ENCODE data around the gene HACE1.

Gene HACE1

GRCh38 chr6:104881964-104882668 lies 22.4 kb upstream of the HACE1 start:
- no peak for TF ChIP-seq MAX (IDR thresholded peaks at IDR 0.05)
- TF ChIP-seq ZBTB7A (IDR thresholded peaks at IDR 0.05; ENCODE audit: low read depth): no peak
- no peak for TF ChIP-seq FOXM1 (IDR thresholded peaks at IDR 0.05; ENCODE audit: borderline replicate concordance, low read depth)
- no peak for TF ChIP-seq TCF12 (IDR thresholded peaks at IDR 0.05; ENCODE audit: low read depth)
- no peak for TF ChIP-seq REST (IDR thresholded peaks at IDR 0.05; ENCODE audit: low read depth)
- TF ChIP-seq EP300 (IDR thresholded peaks at IDR 0.05; ENCODE audit: borderline replicate concordance): no peak
- TF ChIP-seq RAD21 (IDR thresholded peaks at IDR 0.05; ENCODE audit: low read depth): no peak
- TF ChIP-seq YY1 (IDR thresholded peaks at IDR 0.05; ENCODE audit: low read depth): no peak
- no peak for TF ChIP-seq NFIC (IDR thresholded peaks at IDR 0.05)
- TF ChIP-seq TAF1 (IDR thresholded peaks at IDR 0.05; ENCODE audit: low read depth): no peak
- TF ChIP-seq EGR1 (IDR thresholded peaks at IDR 0.05): no peak
- TF ChIP-seq CREB1 (IDR thresholded peaks at IDR 0.05; ENCODE audit: low read depth): no peak
- TF ChIP-seq TEAD4 (IDR thresholded peaks at IDR 0.05): no peak
- TF ChIP-seq CEBPB (IDR thresholded peaks at IDR 0.05): no peak
- TF ChIP-seq USF1 (IDR thresholded peaks at IDR 0.05): no peak

GRCh38 chr6:104862456-104862855 lies 2.7 kb upstream of the HACE1 start:
- TF ChIP-seq EP300 (IDR thresholded peaks at IDR 0.05; ENCODE audit: borderline replicate concordance) (no peak), USF1 (IDR thresholded peaks at IDR 0.05) (no peak)

- TF ChIP-seq TEAD4 (IDR thresholded peaks at IDR 0.05) (no peak), NFIC (IDR thresholded peaks at IDR 0.05) (no peak), YY1 (IDR thresholded peaks at IDR 0.05; ENCODE audit: low read depth) (no peak), RAD21 (IDR thresholded peaks at IDR 0.05; ENCODE audit: low read depth) (no peak), CEBPB (IDR thresholded peaks at IDR 0.05) (no peak), USF1 (IDR thresholded peaks at IDR 0.05) (no peak), TAF1 (IDR thresholded peaks at IDR 0.05; ENCODE audit: low read depth) (no peak), TCF12 (IDR thresholded peaks at IDR 0.05; ENCODE audit: low read depth) (no peak), REST (IDR thresholded peaks at IDR 0.05; ENCODE audit: low read depth) (no peak), ZBTB7A (IDR thresholded peaks at IDR 0.05; ENCODE audit: low read depth) (no peak), MAX (IDR thresholded peaks at IDR 0.05) (no peak), FOXM1 (IDR thresholded peaks at IDR 0.05; ENCODE audit: borderline replicate concordance, low read depth) (no peak), CREB1 (IDR thresholded peaks at IDR 0.05; ENCODE audit: low read depth) (no peak), EGR1 (IDR thresholded peaks at IDR 0.05) (no peak), EP300 (IDR thresholded peaks at IDR 0.05; ENCODE audit: borderline replicate concordance) (no peak)
These were observed 502 bp upstream of the HACE1 start for GRCh38 chr6:104860221-104860620.

GRCh38 chr6:104858642-104859041 lies 1.1 kb downstream of the HACE1 start:
- TF ChIP-seq EP300 (IDR thresholded peaks at IDR 0.05; ENCODE audit: borderline replicate concordance) (no peak), RAD21 (IDR thresholded peaks at IDR 0.05; ENCODE audit: low read depth) (no peak), CEBPB (IDR thresholded peaks at IDR 0.05) (no peak), TEAD4 (IDR thresholded peaks at IDR 0.05) (no peak), USF1 (IDR thresholded peaks at IDR 0.05) (no peak)

GRCh38 chr6:104855507-104855906 lies 4.2 kb downstream of the HACE1 start:
- TF ChIP-seq NFIC (IDR thresholded peaks at IDR 0.05) (no peak), CREB1 (IDR thresholded peaks at IDR 0.05; ENCODE audit: low read depth) (no peak), EGR1 (IDR thresholded peaks at IDR 0.05) (no peak), TAF1 (IDR thresholded peaks at IDR 0.05; ENCODE audit: low read depth) (no peak), CEBPB (IDR thresholded peaks at IDR 0.05) (no peak), EP300 (IDR thresholded peaks at IDR 0.05; ENCODE audit: borderline replicate concordance) (no peak), TCF12 (IDR thresholded peaks at IDR 0.05; ENCODE audit: low read depth) (no peak), RAD21 (IDR thresholded peaks at IDR 0.05; ENCODE audit: low read depth) (no peak)
